Measurements from ENCODE around the gene NISCH. TPM values are rescaled to one million over a fixed set of nuclear protein-coding genes. Genes with fewer than 3 reads are reported as not detected.
"Not testable (repeated sequence)": the region's sequence is repeated elsewhere in the genome, so short reads cannot be mapped to it uniquely, and the experiment has no call there.

NISCH gene
- total RNA-seq, 1 donor from 2014 or later, result 58.3 TPM

GRCh38 chr3:52523386-52524257, 68.2 kb downstream of the NISCH start:
- Histone ChIP-seq H3K4me1 (peaks cover 0 to 12% of the 10 kb centered on the region in 2 donors), H3K27me3 (no peaks in the 10 kb centered on the region), H3K4me3 (no peak overlapping the region), H3K36me3 (peaks cover 9 to 11% of the 10 kb centered on the region in 2 donors), H3K27ac (no peak overlapping the region), H3K9me3 (no peaks in the 10 kb centered on the region)
- TF ChIP-seq CTCF (IDR thresholded peaks at IDR 0.05), result no peak
- no peak for DNase-seq (ENCODE audit: low spot score in 2 of 2)
- intact Hi-C loops (cut with DNase I), result no loop called here

DNA sequence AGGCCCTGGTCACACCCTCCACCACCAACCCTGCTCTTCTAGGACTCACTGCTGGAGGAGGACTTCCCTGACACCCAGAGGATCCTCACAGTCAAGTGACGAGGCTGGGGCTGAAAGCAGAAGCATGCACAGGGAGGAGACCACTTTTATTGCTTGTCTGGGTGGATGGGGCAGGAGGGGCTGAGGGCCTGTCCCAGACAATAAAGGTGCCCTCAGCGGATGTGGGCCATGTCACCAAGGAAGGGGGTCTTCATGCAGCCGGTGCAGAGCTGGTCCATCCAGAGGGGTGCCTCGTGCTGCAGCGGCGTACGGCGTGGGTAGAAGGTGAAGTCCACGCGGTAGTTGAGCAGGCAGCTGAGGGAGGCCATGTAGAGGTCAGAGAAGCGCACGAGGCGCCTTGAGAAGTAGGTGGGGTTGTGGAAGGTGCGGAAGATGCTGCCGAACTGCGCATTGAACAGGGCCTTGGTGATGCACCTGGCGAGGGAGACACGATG, 68.9 kb downstream of the NISCH start:
- TF ChIP-seq CTCF (IDR thresholded peaks at IDR 0.05), result no peak
- Histone ChIP-seq H3K4me3 (peak overlapping the region in 1 of 2 donors; percentile 16), H3K4me1 (peaks cover 0 to 12% of the 10 kb centered on the region in 2 donors), H3K27ac (peak overlapping the region; percentile 68 to 85), H3K27me3 (no peaks in the 10 kb centered on the region), H3K9me3 (no peaks in the 10 kb centered on the region), H3K36me3 (peaks cover 9 to 11% of the 10 kb centered on the region in 2 donors)
- DNase-seq (ENCODE audit: low spot score in 2 of 2), result peak in 1 of 2 donors; percentile 5
- intact Hi-C loops (cut with DNase I), result no loop called here

DNA sequence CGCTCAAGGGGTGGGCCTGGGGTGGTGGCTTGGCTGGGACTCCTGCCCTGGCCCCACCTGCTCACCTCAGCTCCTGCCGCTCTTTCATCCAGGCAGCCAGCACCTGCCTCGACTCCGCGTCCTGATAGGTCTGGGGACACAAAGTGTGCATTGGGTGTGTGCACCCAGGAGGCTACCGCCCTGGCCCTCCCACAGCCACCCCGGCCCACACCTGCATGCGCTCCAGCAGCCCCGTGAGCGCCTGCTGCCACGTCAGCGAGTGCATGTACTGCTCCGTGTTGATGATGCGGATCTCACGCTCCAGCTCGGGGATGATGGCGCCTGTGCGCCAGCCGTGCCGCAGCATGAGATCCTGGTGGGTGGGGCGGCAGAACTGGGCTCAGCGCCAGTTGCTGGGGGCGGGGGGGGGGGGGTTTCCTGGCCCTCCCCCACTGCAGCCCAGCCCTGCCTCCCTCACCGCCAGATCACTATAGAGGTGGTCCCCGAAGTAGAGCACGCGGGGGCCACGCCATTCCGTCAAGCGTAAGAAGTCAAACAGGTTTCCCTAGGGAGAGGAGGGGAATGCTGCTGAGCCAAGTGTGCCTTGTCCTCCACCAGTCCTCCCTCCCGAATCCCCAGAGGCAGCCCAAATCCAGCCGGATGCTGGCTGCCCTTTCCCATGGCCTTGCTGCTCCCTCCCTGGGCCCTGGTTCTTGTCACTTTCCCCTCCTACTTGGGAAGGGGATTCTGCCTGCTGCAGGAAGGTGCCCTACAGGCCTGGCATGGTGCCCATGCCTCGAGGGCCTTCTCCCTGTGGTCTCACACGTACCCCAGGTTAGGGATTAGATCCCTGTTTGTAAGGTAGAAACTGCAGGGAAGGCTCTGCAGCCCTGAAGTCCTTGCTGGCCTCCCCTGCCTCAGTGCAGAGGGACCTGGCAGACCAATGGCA, 69.6 kb downstream of the NISCH start:
- no peak for TF ChIP-seq CTCF (IDR thresholded peaks at IDR 0.05)
- H3K4me3 ChIP-seq, result peak overlapping the region in 1 of 2 donors; percentile 16
- no peaks in the 10 kb centered on the region for H3K9me3 ChIP-seq
- H3K36me3 ChIP-seq, result peaks cover 9 to 11% of the 10 kb centered on the region in 2 donors
- peak; percentile 8 to 78 for DNase-seq (ENCODE audit: low spot score in 2 of 2)
- H3K27me3 ChIP-seq, result no peaks in the 10 kb centered on the region
- H3K27ac ChIP-seq, result peak overlapping the region; percentile 68 to 85
- intact Hi-C loops (cut with DNase I), result no loop called here
- peaks cover 0 to 18% of the 10 kb centered on the region in 2 donors for H3K4me1 ChIP-seq

DNA sequence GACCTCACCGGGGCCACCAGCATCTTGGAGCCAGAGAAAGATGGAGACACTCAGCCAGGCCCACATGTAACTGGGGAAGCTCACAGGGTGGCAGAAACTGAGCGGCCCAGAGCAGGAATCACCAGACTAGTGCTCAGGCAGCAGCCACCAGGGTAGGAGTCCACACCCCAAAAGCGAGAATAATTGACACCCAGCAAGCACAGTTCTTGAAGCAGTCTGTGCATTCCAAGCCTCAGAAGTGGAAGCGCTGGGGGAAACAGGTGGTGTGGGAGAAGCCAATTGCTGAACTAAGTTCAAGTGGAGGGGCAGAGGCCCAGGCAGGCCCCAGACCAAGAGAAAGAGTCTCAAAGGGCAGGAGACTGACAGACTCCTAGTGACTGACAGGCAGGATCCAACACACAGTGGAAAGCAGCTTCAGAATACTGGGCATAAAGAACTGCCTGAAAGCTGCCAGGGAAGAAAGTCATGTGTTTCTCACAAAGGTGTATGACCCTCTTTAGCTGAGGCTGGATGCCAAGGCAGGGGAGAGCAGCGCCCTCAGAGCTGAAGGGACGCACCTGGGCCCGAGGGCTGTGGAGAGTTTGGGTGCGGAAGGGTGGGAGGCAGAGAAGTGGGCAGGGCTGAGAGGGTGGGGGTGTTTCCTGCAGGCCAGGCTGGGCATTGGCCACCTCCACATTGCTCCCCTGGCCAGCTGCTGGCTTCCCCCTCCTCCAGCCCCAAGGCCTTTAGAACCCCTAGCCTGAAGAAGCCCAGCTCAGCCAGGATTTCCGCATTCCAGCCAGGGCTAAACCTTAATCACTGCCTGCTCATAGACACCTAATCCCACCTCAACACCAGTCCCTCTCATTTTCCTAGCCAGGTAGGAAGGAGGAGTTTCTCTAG, 70.5 kb downstream of the NISCH start:
- TF ChIP-seq CTCF (IDR thresholded peaks at IDR 0.05), result no peak
- peak in 1 of 2 donors; percentile 4 for DNase-seq (ENCODE audit: low spot score in 2 of 2)
- H3K4me1 ChIP-seq, result peaks cover 0 to 19% of the 10 kb centered on the region in 2 donors
- H3K4me3 ChIP-seq, result no peak overlapping the region
- peak overlapping the region; percentile 68 to 85 for H3K27ac ChIP-seq
- no peaks in the 10 kb centered on the region for H3K27me3 ChIP-seq
- no peaks in the 10 kb centered on the region for H3K9me3 ChIP-seq
- peaks cover 9 to 11% of the 10 kb centered on the region in 2 donors for H3K36me3 ChIP-seq
- intact Hi-C loops (cut with DNase I), result no loop called here

GRCh38 chr3:52526671-52527038, 71.3 kb downstream of the NISCH start:
- Histone ChIP-seq H3K27ac (peak overlapping the region; percentile 68 to 85), H3K36me3 (peaks cover 9 to 11% of the 10 kb centered on the region in 2 donors)

More at GRCh38 chr3:52526671-52527038, 71.3 kb downstream of the NISCH start:
- H3K9me3 ChIP-seq; intact Hi-C loops (cut with DNase I); H3K4me3 ChIP-seq; H3K27me3 ChIP-seq: not testable (repeated sequence)
- DNase-seq (ENCODE audit: low spot score in 2 of 2), result peak in 1 of 2 donors; percentile 1
- H3K4me1 ChIP-seq, result peaks cover 0 to 19% of the 10 kb centered on the region in 2 donors
